Transverse colon (tissue), 4 donors: ENCODE data around the gene SLC41A2. TPM values are rescaled to one million over a fixed set of nuclear protein-coding genes. Genes with fewer than 3 reads are reported as not detected.

Experiments used
- DNase-seq: peaks from one replicate; pipeline ENCODE4 v3.0.0-alpha.2; 2019
- H3K27ac ChIP-seq, 4 donors: fragments of 200-600 bp; sonication (generic); 2 replicates each; pipeline ENCODE4 v1.5.1; 2016 to 2018; ENCODE audit warnings: inconsistent platforms in 4 of 4
- H3K27me3 ChIP-seq: fragments of 200-600 bp; sonication (generic); 2 replicates; pipeline ENCODE4 v1.5.1; 2017; ENCODE audit warnings: inconsistent platforms
- H3K36me3 ChIP-seq, 4 donors: fragments of 200-600 bp; sonication (generic); 2 replicates each; pipeline ENCODE4 v1.5.1; 2017 to 2019; ENCODE audit warnings: inconsistent platforms in 4 of 4
- H3K4me1 ChIP-seq, 4 donors: fragments of 200-600 bp; sonication (generic); 2 replicates each; pipeline ENCODE4 v1.5.1; 2017 to 2020; ENCODE audit warnings: inconsistent platforms in 4 of 4
- H3K4me3 ChIP-seq, 4 donors: fragments of 200-600 bp; sonication (generic); 1 replicate in 1 of 4; 2 replicates in 3 of 4; pipeline versions ENCODE4 v1.5.1 to v1.6.1; 2017 to 2019; ENCODE audit warnings: inconsistent platforms in 4 of 4
- H3K9me3 ChIP-seq, 2 donors: fragments of 200-600 bp; sonication (generic); 2 replicates each; pipeline ENCODE4 v1.5.1; 2017 to 2019; ENCODE audit warnings: inconsistent platforms in 2 of 2
- EP300 ChIP-seq: sonication (generic); formaldehyde crosslinking; IDR thresholded peaks from one replicate; pipeline ENCODE4 v1.6.1; 2017; ENCODE audit warnings: antibody characterized with exemption, low read depth
- POLR2A ChIP-seq: fragments of 450-650 bp; IDR thresholded peaks from one replicate; pipeline ENCODE4 v1.6.1; 2016; ENCODE audit warnings: antibody characterized with exemption, mild to moderate bottlenecking, moderate library complexity
- POLR2AphosphoS5 ChIP-seq, 3 donors: sonication (generic); formaldehyde crosslinking; IDR thresholded peaks; one replicate each; pipeline ENCODE4 v1.6.1; 2016; ENCODE audit warnings: antibody characterized with exemption in 3 of 3
- WGBS, 2 donors: methylation state at CpG; one replicate each; pipeline ENCODE4 v1.1.5; 2018; ENCODE audit warnings: low coverage in 1 of 2; 5-methylcytosine and 5-hydroxymethylcytosine counted together
- in situ Hi-C, 4 donors: fragments of 200-750 bp; cut with MboI; loops; one replicate each; pipeline versions ENCODE4 v1.15.0 to v1.15.1; 2017; ENCODE audit warnings: low sequenced_read_pairs in 3 of 4, low pct_ligation_motif_present in 1 of 4, low pct_unique_long_range_greater_than_20kb in 1 of 4
- intact Hi-C: fragments of 100-400 bp; cut with DNase I; formaldehyde crosslinking; loops from one replicate; pipeline ENCODE4 v1.15.1; 2023; ENCODE audit warnings: low total_unique reads
- total RNA-seq, 4 donors: library from RNA; depleted of rRNA; stranded (reverse); fragments of >200 nt; gene quantifications; one replicate each; pipeline ENCODE4 v1.1.0, GENCODE V29; 2016
- TF ChIP-seq, protein P1 (sequence below), 5 experiments: fragments of 200-600 bp in 3 of 5; fragments of 450-650 bp in 2 of 5; sonication (generic) in 3 of 5; IDR thresholded peaks; 1 replicate in 2 of 5; 2 replicates in 3 of 5; pipeline ENCODE4 v1.5.1; 2016 to 2017; ENCODE audit warnings: antibody characterized with exemption in 5 of 5, inconsistent platforms in 3 of 5, mild to moderate bottlenecking in 2 of 5, moderate library complexity in 1 of 5

Gene SLC41A2
- total RNA-seq, 4 donors from 2014 or later: 31.6 to 154 (median 129) TPM

DNA sequence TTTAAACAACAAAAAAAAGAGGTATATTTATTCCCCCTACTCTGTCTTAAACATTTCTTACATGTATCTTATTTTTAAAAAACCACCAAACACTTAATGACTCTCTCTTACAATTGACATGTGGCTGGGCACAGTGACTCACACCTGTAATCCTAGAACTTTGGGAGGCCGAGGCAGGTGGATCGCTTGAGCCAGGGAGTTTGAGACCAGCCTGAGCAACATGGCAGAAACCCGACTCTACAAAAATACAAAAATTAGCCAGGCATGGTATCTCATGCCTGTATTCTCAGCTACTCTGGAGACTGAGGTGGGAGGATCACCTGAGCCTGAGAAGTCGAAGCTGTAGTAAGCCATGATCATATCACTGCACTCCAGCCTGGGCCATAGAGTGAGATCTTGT, 16.0 kb downstream of the SLC41A2 start:
- no peaks in the 10 kb centered on the region for H3K9me3 ChIP-seq
- in situ Hi-C loops (no loop called here), intact Hi-C loops (no loop called here)
- H3K36me3 ChIP-seq: no peaks in the 10 kb centered on the region
- peaks cover 0 to 18% (median 8%) of the 10 kb centered on the region in 4 donors for H3K4me1 ChIP-seq
- no peak overlapping the region for H3K27ac ChIP-seq
- H3K4me3 ChIP-seq: no peak overlapping the region
- TF ChIP-seq, protein P1, sequence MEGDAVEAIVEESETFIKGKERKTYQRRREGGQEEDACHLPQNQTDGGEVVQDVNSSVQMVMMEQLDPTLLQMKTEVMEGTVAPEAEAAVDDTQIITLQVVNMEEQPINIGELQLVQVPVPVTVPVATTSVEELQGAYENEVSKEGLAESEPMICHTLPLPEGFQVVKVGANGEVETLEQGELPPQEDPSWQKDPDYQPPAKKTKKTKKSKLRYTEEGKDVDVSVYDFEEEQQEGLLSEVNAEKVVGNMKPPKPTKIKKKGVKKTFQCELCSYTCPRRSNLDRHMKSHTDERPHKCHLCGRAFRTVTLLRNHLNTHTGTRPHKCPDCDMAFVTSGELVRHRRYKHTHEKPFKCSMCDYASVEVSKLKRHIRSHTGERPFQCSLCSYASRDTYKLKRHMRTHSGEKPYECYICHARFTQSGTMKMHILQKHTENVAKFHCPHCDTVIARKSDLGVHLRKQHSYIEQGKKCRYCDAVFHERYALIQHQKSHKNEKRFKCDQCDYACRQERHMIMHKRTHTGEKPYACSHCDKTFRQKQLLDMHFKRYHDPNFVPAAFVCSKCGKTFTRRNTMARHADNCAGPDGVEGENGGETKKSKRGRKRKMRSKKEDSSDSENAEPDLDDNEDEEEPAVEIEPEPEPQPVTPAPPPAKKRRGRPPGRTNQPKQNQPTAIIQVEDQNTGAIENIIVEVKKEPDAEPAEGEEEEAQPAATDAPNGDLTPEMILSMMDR (IDR thresholded peaks at IDR 0.05): no peak
- TF ChIP-seq POLR2AphosphoS5 (IDR thresholded peaks at IDR 0.05) (no peak), EP300 (no peak), POLR2A (no peak)
- 92 to 95% methylated on average over 4 of the region's 4 CpGs for WGBS, 2 donors
- DNase-seq: no peak
- no peaks in the 10 kb centered on the region for H3K27me3 ChIP-seq

DNA sequence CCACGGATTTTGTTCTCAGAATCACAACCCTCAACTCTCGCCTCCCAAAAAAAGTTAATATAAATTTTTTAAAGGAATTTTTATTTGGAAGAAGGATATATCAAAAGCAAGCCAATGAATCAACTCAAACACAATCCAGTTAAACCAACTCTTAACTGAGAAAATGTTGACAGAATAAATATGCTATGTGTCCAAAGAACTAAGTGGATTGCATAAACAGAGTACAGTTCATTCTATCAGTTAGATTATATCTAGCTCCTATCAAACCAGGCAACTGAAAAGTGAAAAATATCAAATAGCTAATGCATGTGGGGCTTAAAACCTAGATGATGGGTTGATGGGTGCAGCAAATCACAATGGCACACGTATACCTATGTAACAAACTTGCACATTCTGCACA, 16.6 kb downstream of the SLC41A2 start:
- Histone ChIP-seq H3K9me3 (no peaks in the 10 kb centered on the region), H3K27me3 (no peaks in the 10 kb centered on the region), H3K4me3 (no peak overlapping the region), H3K27ac (no peak overlapping the region), H3K4me1 (peaks cover 0 to 18% (median 8%) of the 10 kb centered on the region in 4 donors), H3K36me3 (no peaks in the 10 kb centered on the region)
- in situ Hi-C loops: no loop called here
- DNase-seq: no peak
- WGBS, 2 donors: 87 to 95% methylated on average over 3 of the region's 3 CpGs
- TF ChIP-seq POLR2A (no peak), EP300 (no peak), POLR2AphosphoS5 (IDR thresholded peaks at IDR 0.05) (no peak)
- TF ChIP-seq, protein P1 (IDR thresholded peaks at IDR 0.05): no peak
- intact Hi-C loops: no loop called here

DNA sequence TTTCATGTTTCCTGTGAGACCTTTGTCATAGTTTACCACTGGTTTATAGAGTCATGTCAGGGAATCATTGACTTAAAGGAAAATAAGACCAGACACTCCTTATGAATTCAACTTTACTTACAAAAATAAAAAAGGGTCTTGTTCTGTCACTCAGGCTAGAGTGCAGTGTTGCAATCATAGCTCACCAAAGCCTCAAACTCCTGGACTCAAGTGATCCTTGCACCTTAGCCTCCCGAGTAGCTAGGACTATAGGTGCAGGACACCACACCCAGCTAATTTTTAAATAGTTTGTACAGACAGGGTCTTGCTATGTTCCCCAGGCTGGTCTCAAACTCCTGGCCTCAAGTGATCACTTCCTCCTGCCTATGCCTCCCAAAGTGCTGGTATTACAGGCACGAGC, 19.0 kb downstream of the SLC41A2 start:
- H3K27ac ChIP-seq: peak overlapping the region; percentile 33 to 65 (median 59)
- H3K27me3 ChIP-seq: no peaks in the 10 kb centered on the region
- H3K4me3 ChIP-seq: no peak overlapping the region
- DNase-seq: no peak
- in situ Hi-C loops (no loop called here), intact Hi-C loops (no loop called here)
- TF ChIP-seq POLR2A: no peak
- TF ChIP-seq POLR2AphosphoS5 (IDR thresholded peaks at IDR 0.05): no peak
- TF ChIP-seq, protein P1 (IDR thresholded peaks at IDR 0.05): no peak
- H3K36me3 ChIP-seq: no peaks in the 10 kb centered on the region
- H3K9me3 ChIP-seq: no peaks in the 10 kb centered on the region
- peaks cover 0 to 18% (median 8%) of the 10 kb centered on the region in 4 donors for H3K4me1 ChIP-seq
- 50 to 54% methylated on average over 1 to 2 of the region's 2 CpGs for whole genome bisulfite sequencing, 2 donors

DNA sequence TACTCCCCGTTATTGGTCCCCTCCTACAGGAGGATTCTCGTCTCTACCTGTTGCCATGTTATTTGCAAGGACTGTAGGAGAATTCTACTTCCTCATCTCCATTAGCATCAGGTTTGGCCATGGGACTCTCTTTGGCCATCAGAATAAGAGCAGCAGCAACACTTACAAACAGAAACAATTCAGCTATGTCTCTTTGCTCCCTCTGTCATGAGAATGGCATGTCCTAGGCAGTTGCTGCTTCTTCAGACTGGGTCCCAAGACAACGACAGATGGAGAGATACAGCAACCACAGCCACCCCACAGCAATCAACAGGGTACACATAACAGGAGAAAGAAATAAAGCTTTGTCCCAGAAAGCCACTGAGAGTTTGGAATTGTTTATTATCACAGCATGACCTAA, 19.7 kb downstream of the SLC41A2 start:
- in situ Hi-C loops: no loop called here

More for the DNA sequence above, 19.7 kb downstream of the SLC41A2 start:
- H3K27ac ChIP-seq: peak overlapping the region; percentile 33 to 65 (median 59)
- DNase-seq: no peak
- TF ChIP-seq, protein P1 (IDR thresholded peaks at IDR 0.05): no peak
- TF ChIP-seq POLR2AphosphoS5 (IDR thresholded peaks at IDR 0.05) (no peak), EP300 (no peak), POLR2A (no peak)
- intact Hi-C loops: no loop called here
- no peaks in the 10 kb centered on the region for H3K27me3 ChIP-seq
- no peak overlapping the region for H3K4me3 ChIP-seq
- no peaks in the 10 kb centered on the region for H3K36me3 ChIP-seq
- peaks cover 0 to 18% (median 8%) of the 10 kb centered on the region in 4 donors for H3K4me1 ChIP-seq
- H3K9me3 ChIP-seq: no peaks in the 10 kb centered on the region
- 51 to 70% methylated on average over 2 to 3 of the region's 3 CpGs for WGBS, 2 donors
